Measurements from ENCODE around the gene FBXO24.

GRCh38 chr7:100626055-100626454, 39.9 kb downstream of the FBXO24 start:
- TF ChIP-seq POLR2A (IDR thresholded peaks at IDR 0.05) (no peak), CTCF (IDR thresholded peaks at IDR 0.05) (no peak)
